ENCODE measurements around the gene EME2.

Gene EME2

DNA sequence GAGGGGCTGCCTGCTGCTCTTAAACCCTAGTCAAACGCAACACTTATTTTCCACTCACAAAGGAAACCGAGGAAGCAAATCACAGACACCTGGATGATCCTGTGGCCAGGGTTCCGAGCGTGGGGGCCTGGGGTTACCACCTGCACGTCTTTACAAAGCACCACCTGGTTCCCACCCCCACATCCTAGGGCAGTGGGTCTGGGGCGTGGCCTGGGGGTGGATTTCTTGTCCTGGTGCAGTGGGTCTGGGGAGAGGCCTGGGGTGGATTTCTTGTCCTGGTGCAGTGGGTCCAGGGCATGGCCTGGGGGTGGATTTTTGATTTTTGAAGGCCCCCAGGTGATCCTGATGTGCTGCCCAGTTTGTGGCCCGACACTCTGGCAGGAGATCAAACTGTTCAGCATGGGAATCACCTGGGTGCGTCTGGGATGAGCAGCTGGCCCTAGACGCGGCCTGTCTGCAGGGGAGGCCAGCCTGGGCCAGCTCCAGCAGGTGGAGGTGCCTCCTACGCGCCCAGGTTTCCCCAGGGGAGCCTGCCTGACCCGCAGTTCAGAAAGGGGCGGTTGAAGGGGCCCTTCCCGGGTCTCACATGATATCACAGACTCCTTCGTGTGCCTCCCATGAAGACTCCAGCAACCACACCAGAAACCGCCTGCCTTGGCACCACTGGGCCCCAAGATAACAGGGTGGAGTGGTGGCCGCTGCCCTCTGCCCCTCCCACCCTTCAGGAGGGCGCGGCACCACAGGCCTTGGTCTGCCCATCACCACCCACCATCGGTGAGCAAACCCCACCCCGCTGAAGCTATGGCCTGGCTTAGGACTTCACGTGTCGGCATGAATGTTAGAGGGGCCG lies 47.7 kb downstream of the EME2 start:
- FAIRE-seq: no peak

DNA sequence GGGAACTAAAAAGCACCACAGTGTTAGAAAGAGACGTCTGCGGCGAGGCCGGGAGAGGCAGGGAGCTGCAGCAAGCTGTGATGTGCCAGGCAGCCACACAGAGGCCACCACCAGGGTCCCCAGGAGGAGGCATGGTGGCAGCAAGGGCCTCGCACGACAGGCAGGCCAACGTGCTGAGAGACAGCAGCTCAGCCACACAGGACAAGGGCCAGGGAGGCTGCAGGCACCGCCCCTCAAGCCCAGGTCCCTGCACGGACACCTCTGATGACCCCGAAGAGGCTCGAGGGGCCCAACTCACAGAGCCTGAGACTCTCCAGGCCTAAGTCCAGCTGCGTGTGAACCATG lies 48.3 kb downstream of the EME2 start:
- FAIRE-seq: no peak

DNA sequence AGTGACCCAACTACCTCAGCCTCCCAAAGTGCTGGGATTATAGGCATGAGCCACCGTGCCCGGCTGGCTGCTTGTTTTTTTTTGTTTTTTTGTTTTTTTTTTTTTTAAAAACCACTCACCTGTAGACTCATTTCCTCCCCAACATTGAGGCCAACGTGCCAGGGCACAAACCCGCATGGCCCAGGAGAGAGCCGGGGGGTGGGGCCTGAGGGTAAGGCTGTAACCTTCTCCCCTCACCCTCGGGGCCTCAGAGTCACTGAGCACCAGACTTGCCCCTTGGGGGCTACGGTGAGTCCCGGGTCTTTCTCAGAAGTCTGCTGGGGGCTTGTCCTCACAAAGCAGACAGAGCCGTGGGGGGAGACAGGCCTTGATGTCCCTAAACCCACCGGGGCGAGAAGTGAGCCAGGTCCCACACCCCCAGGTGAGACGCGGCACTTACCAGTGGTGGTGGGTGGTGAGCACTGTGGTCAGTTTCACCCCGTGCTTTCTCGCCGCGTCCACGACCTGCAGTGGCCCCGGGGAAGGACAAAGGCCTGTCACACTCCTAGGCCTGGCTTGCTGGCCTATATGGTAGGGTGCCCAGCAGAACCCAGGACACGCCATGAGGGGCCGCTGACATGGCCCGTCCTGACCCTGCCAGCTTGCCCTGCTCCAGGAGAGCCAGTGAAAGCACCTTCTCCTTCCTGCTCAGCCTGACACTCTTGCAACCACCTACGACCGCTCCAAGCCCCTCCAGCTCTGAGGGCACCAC lies 49.4 kb downstream of the EME2 start:
- FAIRE-seq: no peak

DNA sequence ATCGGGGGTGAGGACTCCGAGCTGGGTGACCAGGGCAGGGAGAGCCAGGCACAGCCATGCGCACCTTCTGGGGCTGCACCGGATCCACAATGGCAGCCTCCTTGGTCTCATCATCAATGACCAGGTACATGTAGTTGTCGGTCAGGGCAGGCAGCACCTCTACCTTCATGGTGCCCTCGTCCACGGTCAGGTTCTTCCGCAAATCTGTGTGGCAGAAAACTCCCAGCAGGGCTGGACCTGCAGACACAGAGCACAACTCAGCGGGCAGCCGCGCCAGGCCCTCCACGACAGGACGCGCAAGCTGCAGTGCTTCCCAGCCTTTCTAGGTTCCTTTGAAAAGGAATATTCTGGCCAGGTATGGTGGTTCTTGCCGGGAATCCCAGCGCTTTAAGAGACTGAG lies 50.2 kb downstream of the EME2 start:
- no peak for FAIRE-seq

DNA sequence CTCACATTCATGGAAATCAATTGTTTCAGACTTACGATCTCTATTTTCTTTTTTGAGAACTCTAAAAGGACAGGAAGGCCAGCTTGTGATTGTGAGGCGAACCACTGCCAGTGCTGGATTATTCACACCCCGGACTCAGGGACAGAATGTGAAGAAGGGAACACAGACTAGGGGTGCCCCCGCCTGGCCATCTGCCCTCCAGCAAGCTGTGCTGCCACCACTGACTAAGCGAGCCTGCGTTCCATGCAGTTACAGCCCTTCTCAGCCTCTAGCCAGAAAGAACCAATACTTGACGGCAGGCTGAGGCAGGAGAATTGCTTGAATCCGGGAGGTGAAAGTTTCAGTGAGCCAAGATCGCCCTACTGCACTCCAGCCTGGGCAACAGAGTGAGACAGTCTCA lies 51.2 kb downstream of the EME2 start:
- FAIRE-seq: no peak

DNA sequence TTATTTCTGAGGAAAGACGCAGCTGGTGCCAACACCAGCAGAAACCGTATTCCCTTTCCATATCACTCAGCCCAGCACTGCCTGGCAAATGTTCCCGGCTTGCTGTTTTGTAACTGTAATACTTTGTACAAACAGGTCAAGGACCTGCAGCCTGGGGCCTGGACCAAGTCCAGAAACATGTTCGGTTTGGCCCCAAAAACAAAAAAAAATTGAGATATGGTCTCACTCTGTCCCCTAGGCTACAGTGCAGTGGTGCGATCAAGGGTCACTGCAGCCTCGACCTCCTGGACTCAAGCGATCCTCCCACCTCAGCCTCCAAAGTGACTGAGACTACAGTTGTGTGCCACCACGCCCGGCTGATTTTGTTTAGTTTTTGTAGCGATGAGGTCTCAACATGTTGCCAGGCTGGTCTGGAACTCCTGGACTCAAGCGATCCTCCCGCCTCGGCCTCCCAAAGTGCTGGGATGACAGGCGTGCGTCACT lies 52.8 kb downstream of the EME2 start:
- no peak for FAIRE-seq
